Transverse colon (tissue), 4 donors: ENCODE results near the gene KCNJ1. TPM values are rescaled to one million over a fixed set of nuclear protein-coding genes. Genes with fewer than 3 reads are reported as not detected.

Experiments used
- DNase-seq: peaks from one replicate; pipeline ENCODE4 v3.0.0-alpha.2; 2019
- H3K27ac ChIP-seq, 4 donors: fragments of 200-600 bp; sonication (generic); 2 replicates each; pipeline ENCODE4 v1.5.1; 2016 to 2018; ENCODE audit warnings: inconsistent platforms in 4 of 4
- H3K27me3 ChIP-seq: fragments of 200-600 bp; sonication (generic); 2 replicates; pipeline ENCODE4 v1.5.1; 2017; ENCODE audit warnings: inconsistent platforms
- H3K36me3 ChIP-seq, 4 donors: fragments of 200-600 bp; sonication (generic); 2 replicates each; pipeline ENCODE4 v1.5.1; 2017 to 2019; ENCODE audit warnings: inconsistent platforms in 4 of 4
- H3K4me1 ChIP-seq, 4 donors: fragments of 200-600 bp; sonication (generic); 2 replicates each; pipeline ENCODE4 v1.5.1; 2017 to 2020; ENCODE audit warnings: inconsistent platforms in 4 of 4
- H3K4me3 ChIP-seq, 4 donors: fragments of 200-600 bp; sonication (generic); 1 replicate in 1 of 4; 2 replicates in 3 of 4; pipeline versions ENCODE4 v1.5.1 to v1.6.1; 2017 to 2019; ENCODE audit warnings: inconsistent platforms in 4 of 4
- H3K9me3 ChIP-seq, 2 donors: fragments of 200-600 bp; sonication (generic); 2 replicates each; pipeline ENCODE4 v1.5.1; 2017 to 2019; ENCODE audit warnings: inconsistent platforms in 2 of 2
- CTCF ChIP-seq, 5 experiments: fragments of 200-600 bp in 3 of 5; fragments of 450-650 bp in 2 of 5; sonication (generic) in 3 of 5; IDR thresholded peaks; 1 replicate in 2 of 5; 2 replicates in 3 of 5; pipeline ENCODE4 v1.5.1; 2016 to 2017; ENCODE audit warnings: antibody characterized with exemption in 5 of 5, inconsistent platforms in 3 of 5, mild to moderate bottlenecking in 2 of 5, moderate library complexity in 1 of 5
- EP300 ChIP-seq: sonication (generic); formaldehyde crosslinking; IDR thresholded peaks from one replicate; pipeline ENCODE4 v1.6.1; 2017; ENCODE audit warnings: antibody characterized with exemption, low read depth
- POLR2A ChIP-seq: fragments of 450-650 bp; IDR thresholded peaks from one replicate; pipeline ENCODE4 v1.6.1; 2016; ENCODE audit warnings: antibody characterized with exemption, mild to moderate bottlenecking, moderate library complexity
- POLR2AphosphoS5 ChIP-seq, 3 donors: sonication (generic); formaldehyde crosslinking; IDR thresholded peaks; one replicate each; pipeline ENCODE4 v1.6.1; 2016; ENCODE audit warnings: antibody characterized with exemption in 3 of 3
- WGBS, 2 donors: methylation state at CpG; one replicate each; pipeline ENCODE4 v1.1.5; 2018; ENCODE audit warnings: low coverage in 1 of 2; 5-methylcytosine and 5-hydroxymethylcytosine counted together
- in situ Hi-C, 4 donors: fragments of 200-750 bp; cut with MboI; loops; one replicate each; pipeline versions ENCODE4 v1.15.0 to v1.15.1; 2017; ENCODE audit warnings: low sequenced_read_pairs in 3 of 4, low pct_ligation_motif_present in 1 of 4, low pct_unique_long_range_greater_than_20kb in 1 of 4
- intact Hi-C: fragments of 100-400 bp; cut with DNase I; formaldehyde crosslinking; loops from one replicate; pipeline ENCODE4 v1.15.1; 2023; ENCODE audit warnings: low total_unique reads
- total RNA-seq, 4 donors: library from RNA; depleted of rRNA; stranded (reverse); fragments of >200 nt; gene quantifications; one replicate each; pipeline ENCODE4 v1.1.0, GENCODE V29; 2016

Gene KCNJ1
- total RNA-seq, 4 donors from 2014 or later = not detected

GRCh38 chr11:128910576-128910975 lies 43.5 kb upstream of the KCNJ1 start:
- intact Hi-C loops (no loop called here), in situ Hi-C loops (no loop called here)
- Histone ChIP-seq H3K27ac (no peak overlapping the region), H3K36me3 (no peaks in the 10 kb centered on the region), H3K4me1 (peaks cover 0 to 12% (median 7%) of the 10 kb centered on the region in 4 donors), H3K4me3 (no peak overlapping the region), H3K27me3 (no peaks in the 10 kb centered on the region), H3K9me3 (no peaks in the 10 kb centered on the region)
- no peak for TF ChIP-seq POLR2AphosphoS5 (IDR thresholded peaks at IDR 0.05)
- TF ChIP-seq CTCF (IDR thresholded peaks at IDR 0.05) = no peak
- TF ChIP-seq POLR2A = no peak
- no peak for TF ChIP-seq EP300
- WGBS, 2 donors = 87% methylated on average over 3 of the region's 3 CpGs
- DNase-seq = no peak

GRCh38 chr11:128909438-128910125 lies 42.5 kb upstream of the KCNJ1 start:
- Histone ChIP-seq H3K27ac (no peak overlapping the region), H3K4me3 (no peak overlapping the region), H3K9me3 (no peaks in the 10 kb centered on the region), H3K36me3 (no peaks in the 10 kb centered on the region), H3K4me1 (peaks cover 3 to 21% (median 16%) of the 10 kb centered on the region in 4 donors), H3K27me3 (peaks cover 5% of the 10 kb centered on the region)
- WGBS, 2 donors = 81 to 85% methylated on average over 6 to 8 of the region's 8 CpGs
- no peak for DNase-seq
- in situ Hi-C loops (no loop called here), intact Hi-C loops (no loop called here)
- TF ChIP-seq CTCF (IDR thresholded peaks at IDR 0.05) = no peak
- TF ChIP-seq POLR2A = no peak
- TF ChIP-seq POLR2AphosphoS5 (IDR thresholded peaks at IDR 0.05) = no peak

GRCh38 chr11:128908391-128909246 lies 41.5 kb upstream of the KCNJ1 start:
- intact Hi-C loops (no loop called here), in situ Hi-C loops (no loop called here)
- DNase-seq = peak; percentile 63
- peaks cover 3 to 21% (median 16%) of the 10 kb centered on the region in 4 donors for H3K4me1 ChIP-seq
- peaks cover 5% of the 10 kb centered on the region for H3K27me3 ChIP-seq
- no peaks in the 10 kb centered on the region for H3K9me3 ChIP-seq
- no peak overlapping the region for H3K4me3 ChIP-seq
- H3K36me3 ChIP-seq = no peaks in the 10 kb centered on the region
- WGBS, 2 donors = 35 to 39% methylated on average over 7 to 12 of the region's 12 CpGs
- TF ChIP-seq POLR2A (no peak), POLR2AphosphoS5 (IDR thresholded peaks at IDR 0.05) (no peak), EP300 (no peak), CTCF (IDR thresholded peaks at IDR 0.05) (no peak)
- peak overlapping the region in 2 of 4 donors; percentile 6 to 19 for H3K27ac ChIP-seq

GRCh38 chr11:128907585-128907984 lies 40.5 kb upstream of the KCNJ1 start:
- H3K27ac ChIP-seq = peak overlapping the region in 1 of 4 donors; percentile 19
- H3K9me3 ChIP-seq = no peaks in the 10 kb centered on the region
- H3K36me3 ChIP-seq = no peaks in the 10 kb centered on the region
- WGBS, 2 donors = 78 to 84% methylated on average over 4 of the region's 4 CpGs
- H3K27me3 ChIP-seq = peaks cover 5% of the 10 kb centered on the region
- no peak overlapping the region for H3K4me3 ChIP-seq
- TF ChIP-seq EP300 (no peak), POLR2AphosphoS5 (IDR thresholded peaks at IDR 0.05) (no peak), CTCF (IDR thresholded peaks at IDR 0.05) (no peak), POLR2A (no peak)
- peaks cover 3 to 21% (median 16%) of the 10 kb centered on the region in 4 donors for H3K4me1 ChIP-seq
- in situ Hi-C loops (no loop called here), intact Hi-C loops (no loop called here)
- no peak for DNase-seq
